ENCODE results near the gene TDRD12.

TDRD12 gene

GRCh38 chr19:32870981-32871451 is 151.4 kb downstream of the TDRD12 start:
- H3K4me3 ChIP-seq (ENCODE audit: low read depth, low read length) = no peak overlapping the region
- in situ Hi-C loops (cut with HindIII; ENCODE audit: low sequenced_read_pairs) = no loop called here
- no peak for TF ChIP-seq CTCF (IDR thresholded peaks at IDR 0.05; ENCODE audit: low read depth, low read length)
- no peak for DNase-seq (ENCODE audit: low read depth, low spot score)

GRCh38 chr19:32872391-32872790 is 152.8 kb downstream of the TDRD12 start:
- no peak for DNase-seq (ENCODE audit: low read depth, low spot score)
- in situ Hi-C loops (cut with HindIII; ENCODE audit: low sequenced_read_pairs) = no loop called here
- no peak overlapping the region for H3K4me3 ChIP-seq (ENCODE audit: low read depth, low read length)
- TF ChIP-seq CTCF (IDR thresholded peaks at IDR 0.05; ENCODE audit: low read depth, low read length) = no peak

GRCh38 chr19:32873247-32873959 is 153.8 kb downstream of the TDRD12 start:
- H3K4me3 ChIP-seq (ENCODE audit: low read depth, low read length) = no peak overlapping the region
- no peak for TF ChIP-seq CTCF (IDR thresholded peaks at IDR 0.05; ENCODE audit: low read depth, low read length)
- in situ Hi-C loops (cut with HindIII; ENCODE audit: low sequenced_read_pairs) = no loop called here
- DNase-seq (ENCODE audit: low read depth, low spot score) = no peak

- TF ChIP-seq CTCF (IDR thresholded peaks at IDR 0.05; ENCODE audit: low read depth, low read length) = no peak
- no peak overlapping the region for H3K4me3 ChIP-seq (ENCODE audit: low read depth, low read length)
- in situ Hi-C loops (cut with HindIII; ENCODE audit: low sequenced_read_pairs) = no loop called here
- DNase-seq (ENCODE audit: low read depth, low spot score) = no peak
Measured at GRCh38 chr19:32874605-32875004, 155.0 kb downstream of the TDRD12 start.

- DNase-seq (ENCODE audit: low read depth, low spot score) = no peak
- H3K4me3 ChIP-seq (ENCODE audit: low read depth, low read length) = no peak overlapping the region
- no peak for TF ChIP-seq CTCF (IDR thresholded peaks at IDR 0.05; ENCODE audit: low read depth, low read length)
- in situ Hi-C loops (cut with HindIII; ENCODE audit: low sequenced_read_pairs) = no loop called here
Measured at GRCh38 chr19:32875428-32875827, 155.9 kb downstream of the TDRD12 start.

- no peak for TF ChIP-seq CTCF (IDR thresholded peaks at IDR 0.05; ENCODE audit: low read depth, low read length)
- in situ Hi-C loops (cut with HindIII; ENCODE audit: low sequenced_read_pairs) = no loop called here
- H3K4me3 ChIP-seq (ENCODE audit: low read depth, low read length) = no peak overlapping the region
- no peak for DNase-seq (ENCODE audit: low read depth, low spot score)
Measured at GRCh38 chr19:32876236-32876918, 156.8 kb downstream of the TDRD12 start.

Measured in astrocyte of the spinal cord (primary cell).